Tongue (tissue), 2 donors: ENCODE data around the gene CAPN7. TPM values are rescaled to one million over a fixed set of nuclear protein-coding genes. Genes with fewer than 3 reads are reported as not detected.

Experiments
- DNase-seq: peaks from one replicate; pipeline ENCODE4 v3.0.0-alpha.2; 2015
- total RNA-seq: library from RNA; depleted of rRNA; stranded (reverse); fragments of >200 nt; gene quantifications from one replicate; pipeline ENCODE4 v1.2.3, GENCODE V29; 2014

CAPN7 gene
- total RNA-seq, 1 donor from 2014 or later, result 54.7 TPM

- DNase-seq, result no peak
These were observed 92.5 kb downstream of the CAPN7 start for GRCh38 chr3:15298504-15298903.

DNA sequence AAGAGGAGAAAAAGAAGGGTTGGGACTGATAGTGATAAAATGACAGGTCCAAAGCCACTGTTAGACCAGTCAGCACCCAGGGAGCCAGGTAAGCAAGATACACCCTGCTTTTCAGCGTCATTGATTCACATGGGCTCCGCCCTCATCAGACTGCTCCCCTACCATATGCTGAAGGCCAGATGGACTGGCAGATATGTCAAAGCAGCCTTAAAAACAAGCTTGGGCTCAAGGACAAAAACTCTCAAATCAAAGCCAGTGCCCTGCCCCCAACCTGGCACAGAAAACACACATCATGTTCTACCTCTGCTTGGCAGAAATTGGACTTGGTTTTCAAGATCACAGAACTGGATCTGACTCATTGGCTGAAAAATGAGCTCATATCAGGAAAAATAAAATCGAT is 93.0 kb downstream of the CAPN7 start:
- no peak for DNase-seq

DNA sequence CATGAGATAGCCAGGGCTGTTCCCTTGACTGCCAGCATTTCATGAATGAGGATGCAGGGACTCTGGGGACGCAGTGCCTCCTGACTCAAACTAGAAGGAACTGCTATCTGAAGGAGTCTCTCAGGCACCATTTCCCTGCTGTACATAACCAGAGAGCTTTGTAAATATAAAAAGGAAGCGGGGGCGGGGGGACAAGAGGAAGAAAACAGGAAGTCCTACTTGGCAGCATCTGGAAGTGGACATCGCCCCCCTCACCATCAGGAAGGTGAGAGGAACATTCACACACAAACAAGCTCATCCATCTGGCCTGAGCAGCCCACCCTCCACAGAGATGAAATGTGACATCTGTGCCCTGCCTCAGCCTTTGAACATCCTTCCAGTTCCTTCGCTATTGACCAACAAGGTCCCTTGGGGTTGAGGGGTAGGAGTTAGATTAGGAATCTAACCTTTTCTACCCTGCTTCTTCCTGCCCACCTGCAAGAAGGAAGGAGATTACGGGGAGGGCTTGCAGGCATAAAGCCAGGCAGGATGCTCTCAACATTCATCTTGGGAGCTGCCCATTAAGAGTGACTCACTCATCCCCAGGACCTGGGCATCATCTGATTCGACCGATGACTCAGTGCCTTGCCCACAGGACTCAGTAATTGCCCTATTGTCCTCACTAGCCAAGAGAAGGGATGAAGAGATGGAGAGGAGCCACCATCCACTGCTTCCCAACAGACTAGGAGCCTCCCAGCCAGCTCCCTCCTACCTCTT is 94.5 kb downstream of the CAPN7 start:
- DNase-seq, result no peak

DNA sequence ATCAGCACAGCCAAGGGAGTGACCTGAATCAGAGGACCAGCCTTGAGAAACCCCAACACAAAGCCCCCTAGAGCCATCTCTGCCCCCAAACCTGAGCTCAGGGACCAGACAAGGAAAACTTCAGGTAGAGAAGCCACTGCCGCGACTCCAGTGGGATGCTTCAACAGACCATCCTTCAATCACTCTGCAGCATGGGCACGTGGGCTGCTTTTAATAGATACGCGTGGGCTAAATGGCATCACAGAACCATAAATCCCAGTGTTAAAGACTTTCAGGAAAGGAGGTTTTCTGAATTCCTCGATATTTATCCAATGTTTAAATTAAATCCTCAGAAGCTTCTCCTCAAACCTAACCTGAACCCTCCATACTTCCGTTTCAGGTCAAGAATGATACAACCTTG is 95.7 kb downstream of the CAPN7 start:
- no peak for DNase-seq

Other genes with a start within 250 kb of the CAPN7 start
- 28.3 TPM for gene MRPS25, start 140.9 kb upstream of the CAPN7 start, total RNA-seq
- 44.6 TPM for gene RBSN, start 107.1 kb upstream of the CAPN7 start, total RNA-seq
- gene SH3BP5, start 126.3 kb downstream of the CAPN7 start, total RNA-seq, result 37.1 TPM
- gene METTL6, start 221.3 kb downstream of the CAPN7 start, total RNA-seq, result 25.2 TPM
- gene EAF1, start 221.4 kb downstream of the CAPN7 start, total RNA-seq, result 14.9 TPM